Measurements from ENCODE around the gene KLRC3. TPM values are rescaled to one million over a fixed set of nuclear protein-coding genes. Genes with fewer than 3 reads are reported as not detected.
"Not testable (repeated sequence)": the region's sequence is repeated elsewhere in the genome, so short reads cannot be mapped to it uniquely, and the experiment has no call there.

KLRC3 gene
- total and polyA plus RNA-seq, 4 donors: 0.08 to 0.50 (median 0.14) TPM; not detected in 1

- 81% methylated on average over 5 of the region's 5 CpGs for WGBS
Measured at GRCh38 chr12:10446052-10446451, 25.7 kb upstream of the KLRC3 start.

GRCh38 chr12:10441144-10441543 is 20.7 kb upstream of the KLRC3 start:
- not testable (repeated sequence) for H3K4me3 ChIP-seq (ENCODE audit: low read depth in 1 of 3, low read length in 3 of 3); DNase-seq (ENCODE audit: low spot score)
- 91% methylated on average over 8 of the region's 8 CpGs for WGBS

More at GRCh38 chr12:10446052-10446451, 25.7 kb upstream of the KLRC3 start:
- H3K27ac ChIP-seq (ENCODE audit: low read depth in 1 of 2, low read length in 2 of 2); H3K27me3 ChIP-seq (ENCODE audit: control insufficient read depth in 4 of 4, insufficient read depth in 4 of 4, low read length in 3 of 4); H3K36me3 ChIP-seq (ENCODE audit: control insufficient read depth in 4 of 4, insufficient read depth in 3 of 4, low read depth in 1 of 4, low read length in 3 of 4); H3K9me3 ChIP-seq (ENCODE audit: control insufficient read depth in 4 of 4, low read length in 3 of 4); H3K4me3 ChIP-seq (ENCODE audit: low read depth in 1 of 3, low read length in 3 of 3); H3K9ac ChIP-seq (ENCODE audit: low read depth in 1 of 2, low read length in 2 of 2); H3K4me1 ChIP-seq (ENCODE audit: control insufficient read depth in 4 of 4, insufficient read depth in 4 of 4, low read length in 3 of 4); DNase-seq (ENCODE audit: low spot score): not testable (repeated sequence)

GRCh38 chr12:10439608-10440274 is 19.3 kb upstream of the KLRC3 start:
- DNase-seq (ENCODE audit: low spot score); H3K9ac ChIP-seq (ENCODE audit: low read depth in 1 of 2, low read length in 2 of 2); H3K9me3 ChIP-seq (ENCODE audit: control insufficient read depth in 4 of 4, low read length in 3 of 4); H3K4me3 ChIP-seq (ENCODE audit: low read depth in 1 of 3, low read length in 3 of 3); H3K27me3 ChIP-seq (ENCODE audit: control insufficient read depth in 4 of 4, insufficient read depth in 4 of 4, low read length in 3 of 4); H3K36me3 ChIP-seq (ENCODE audit: control insufficient read depth in 4 of 4, insufficient read depth in 3 of 4, low read depth in 1 of 4, low read length in 3 of 4); H3K27ac ChIP-seq (ENCODE audit: low read depth in 1 of 2, low read length in 2 of 2); H3K4me1 ChIP-seq (ENCODE audit: control insufficient read depth in 4 of 4, insufficient read depth in 4 of 4, low read length in 3 of 4): not testable (repeated sequence)
- WGBS: 59% methylated on average over 2 of the region's 2 CpGs

More at GRCh38 chr12:10441144-10441543, 20.7 kb upstream of the KLRC3 start:
- H3K36me3 ChIP-seq (ENCODE audit: control insufficient read depth in 4 of 4, insufficient read depth in 3 of 4, low read depth in 1 of 4, low read length in 3 of 4); H3K9ac ChIP-seq (ENCODE audit: low read depth in 1 of 2, low read length in 2 of 2); H3K27ac ChIP-seq (ENCODE audit: low read depth in 1 of 2, low read length in 2 of 2); H3K27me3 ChIP-seq (ENCODE audit: control insufficient read depth in 4 of 4, insufficient read depth in 4 of 4, low read length in 3 of 4); H3K9me3 ChIP-seq (ENCODE audit: control insufficient read depth in 4 of 4, low read length in 3 of 4); H3K4me1 ChIP-seq (ENCODE audit: control insufficient read depth in 4 of 4, insufficient read depth in 4 of 4, low read length in 3 of 4): not testable (repeated sequence)

GRCh38 chr12:10437601-10438000 is 17.2 kb upstream of the KLRC3 start:
- H3K27ac ChIP-seq (ENCODE audit: low read depth in 1 of 2, low read length in 2 of 2); H3K27me3 ChIP-seq (ENCODE audit: control insufficient read depth in 4 of 4, insufficient read depth in 4 of 4, low read length in 3 of 4); H3K4me1 ChIP-seq (ENCODE audit: control insufficient read depth in 4 of 4, insufficient read depth in 4 of 4, low read length in 3 of 4); DNase-seq (ENCODE audit: low spot score); H3K36me3 ChIP-seq (ENCODE audit: control insufficient read depth in 4 of 4, insufficient read depth in 3 of 4, low read depth in 1 of 4, low read length in 3 of 4); H3K9me3 ChIP-seq (ENCODE audit: control insufficient read depth in 4 of 4, low read length in 3 of 4); H3K4me3 ChIP-seq (ENCODE audit: low read depth in 1 of 3, low read length in 3 of 3); H3K9ac ChIP-seq (ENCODE audit: low read depth in 1 of 2, low read length in 2 of 2): not testable (repeated sequence)
- WGBS: 36% methylated on average over 2 of the region's 2 CpGs

GRCh38 chr12:10435816-10436215 is 15.4 kb upstream of the KLRC3 start, which contains the start of gene KLRC2:
Gene KLRC2 (minus strand): TSS chr12:10436010. CDS start chr12:10435986, 24 bp downstream.
- not testable (repeated sequence) for H3K4me1 ChIP-seq (ENCODE audit: control insufficient read depth in 4 of 4, insufficient read depth in 4 of 4, low read length in 3 of 4); H3K27ac ChIP-seq (ENCODE audit: low read depth in 1 of 2, low read length in 2 of 2); H3K36me3 ChIP-seq (ENCODE audit: control insufficient read depth in 4 of 4, insufficient read depth in 3 of 4, low read depth in 1 of 4, low read length in 3 of 4); H3K9me3 ChIP-seq (ENCODE audit: control insufficient read depth in 4 of 4, low read length in 3 of 4); H3K9ac ChIP-seq (ENCODE audit: low read depth in 1 of 2, low read length in 2 of 2); H3K4me3 ChIP-seq (ENCODE audit: low read depth in 1 of 3, low read length in 3 of 3); H3K27me3 ChIP-seq (ENCODE audit: control insufficient read depth in 4 of 4, insufficient read depth in 4 of 4, low read length in 3 of 4); DNase-seq (ENCODE audit: low spot score)
- WGBS: 58% methylated on average over 3 of the region's 3 CpGs

- H3K27me3 ChIP-seq (ENCODE audit: control insufficient read depth in 4 of 4, insufficient read depth in 4 of 4, low read length in 3 of 4); H3K4me1 ChIP-seq (ENCODE audit: control insufficient read depth in 4 of 4, insufficient read depth in 4 of 4, low read length in 3 of 4); H3K27ac ChIP-seq (ENCODE audit: low read depth in 1 of 2, low read length in 2 of 2); H3K9ac ChIP-seq (ENCODE audit: low read depth in 1 of 2, low read length in 2 of 2); H3K9me3 ChIP-seq (ENCODE audit: control insufficient read depth in 4 of 4, low read length in 3 of 4); H3K4me3 ChIP-seq (ENCODE audit: low read depth in 1 of 3, low read length in 3 of 3); H3K36me3 ChIP-seq (ENCODE audit: control insufficient read depth in 4 of 4, insufficient read depth in 3 of 4, low read depth in 1 of 4, low read length in 3 of 4); DNase-seq (ENCODE audit: low spot score): not testable (repeated sequence)
- 86% methylated on average over 4 of the region's 4 CpGs for WGBS
Measured at GRCh38 chr12:10430623-10431022, 10.2 kb upstream of the KLRC3 start.

GRCh38 chr12:10425938-10426337 is 5.5 kb upstream of the KLRC3 start:
- H3K27ac ChIP-seq (ENCODE audit: low read depth in 1 of 2, low read length in 2 of 2); H3K27me3 ChIP-seq (ENCODE audit: control insufficient read depth in 4 of 4, insufficient read depth in 4 of 4, low read length in 3 of 4); H3K9me3 ChIP-seq (ENCODE audit: control insufficient read depth in 4 of 4, low read length in 3 of 4); H3K36me3 ChIP-seq (ENCODE audit: control insufficient read depth in 4 of 4, insufficient read depth in 3 of 4, low read depth in 1 of 4, low read length in 3 of 4); H3K9ac ChIP-seq (ENCODE audit: low read depth in 1 of 2, low read length in 2 of 2); DNase-seq (ENCODE audit: low spot score); H3K4me1 ChIP-seq (ENCODE audit: control insufficient read depth in 4 of 4, insufficient read depth in 4 of 4, low read length in 3 of 4); H3K4me3 ChIP-seq (ENCODE audit: low read depth in 1 of 3, low read length in 3 of 3): not testable (repeated sequence)
- WGBS: 88% methylated on average over 8 of the region's 8 CpGs

GRCh38 chr12:10424260-10424899 is 4.0 kb upstream of the KLRC3 start:
- 82% methylated on average over 1 of the region's 1 CpG for WGBS

More at GRCh38 chr12:10424260-10424899, 4.0 kb upstream of the KLRC3 start:
- H3K27ac ChIP-seq (ENCODE audit: low read depth in 1 of 2, low read length in 2 of 2); H3K9ac ChIP-seq (ENCODE audit: low read depth in 1 of 2, low read length in 2 of 2); H3K4me3 ChIP-seq (ENCODE audit: low read depth in 1 of 3, low read length in 3 of 3); H3K4me1 ChIP-seq (ENCODE audit: control insufficient read depth in 4 of 4, insufficient read depth in 4 of 4, low read length in 3 of 4); H3K9me3 ChIP-seq (ENCODE audit: control insufficient read depth in 4 of 4, low read length in 3 of 4); H3K36me3 ChIP-seq (ENCODE audit: control insufficient read depth in 4 of 4, insufficient read depth in 3 of 4, low read depth in 1 of 4, low read length in 3 of 4); H3K27me3 ChIP-seq (ENCODE audit: control insufficient read depth in 4 of 4, insufficient read depth in 4 of 4, low read length in 3 of 4); DNase-seq (ENCODE audit: low spot score): not testable (repeated sequence)
